ENCODE data around the gene DYNC2I2.
A peak's percentile ranks its signal among the peaks of the same experiment; 100 is the strongest.
"Not testable (repeated sequence)": the region's sequence is repeated elsewhere in the genome, so short reads cannot be mapped to it uniquely, and the experiment has no call there.

DYNC2I2 gene

DNA sequence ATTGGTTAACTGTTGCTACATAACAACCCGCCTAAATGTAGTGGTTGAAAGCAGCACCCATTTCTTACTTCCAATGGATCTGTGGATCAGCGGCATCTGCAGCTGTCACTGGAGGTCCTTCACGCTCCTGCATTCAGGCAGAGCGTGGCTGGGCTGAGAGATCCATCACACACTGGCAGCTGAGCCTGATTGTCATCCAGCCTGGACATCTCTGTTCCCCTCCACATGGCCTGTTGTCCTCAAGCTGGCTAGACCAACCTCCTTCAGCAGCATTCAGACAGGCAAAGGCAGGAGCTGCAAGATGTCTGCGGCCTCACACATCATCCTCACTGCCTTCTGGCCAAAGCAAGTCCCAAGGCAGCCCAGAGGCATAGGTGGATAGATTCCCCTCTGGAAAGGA lies 36.9 kb downstream of the DYNC2I2 start:
- DNase-seq (ENCODE audit: low read depth in 1 of 2, low spot score in 1 of 2), result no peak

DNA sequence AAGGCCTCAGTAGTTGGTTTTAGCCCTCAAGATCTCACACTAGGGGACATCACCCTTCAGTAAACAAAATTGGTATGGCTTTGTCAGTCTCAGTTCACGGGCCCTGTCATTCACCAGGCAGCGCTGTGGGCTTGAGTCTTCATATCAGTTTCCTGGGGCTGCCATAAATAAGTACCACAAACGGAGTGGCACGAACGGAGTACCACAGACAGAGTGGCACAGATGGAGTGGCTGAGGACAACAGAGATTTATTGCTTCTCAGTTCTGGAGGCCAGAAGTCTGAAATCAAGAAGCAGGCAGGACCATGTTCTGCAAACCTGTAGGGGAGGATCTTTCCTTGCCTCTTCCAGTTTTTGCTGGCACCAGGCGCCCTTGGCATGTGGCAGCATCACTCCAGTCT lies 37.5 kb downstream of the DYNC2I2 start:
- no peak for DNase-seq (ENCODE audit: low read depth in 1 of 2, low spot score in 1 of 2)

DNA sequence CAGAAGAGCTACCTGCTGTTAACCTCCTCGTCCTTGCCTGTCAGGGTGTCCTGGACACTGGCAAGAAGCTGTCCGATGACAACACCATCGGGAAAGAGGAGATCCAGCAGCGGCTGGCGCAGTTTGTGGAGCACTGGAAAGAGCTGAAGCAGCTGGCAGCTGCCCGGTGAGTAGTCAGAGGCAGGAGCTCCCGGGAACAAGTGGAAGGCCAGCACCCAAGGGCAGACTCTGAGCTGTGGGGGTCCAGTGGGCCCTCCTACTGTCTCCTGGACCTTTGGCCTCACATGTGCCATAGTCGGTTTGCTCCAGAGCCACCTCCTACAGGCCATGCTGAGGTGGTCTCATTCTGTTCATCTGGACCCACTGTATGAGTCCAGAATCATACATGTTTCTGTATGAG lies 38.7 kb downstream of the DYNC2I2 start:
- DNase-seq (ENCODE audit: low read depth in 1 of 2, low spot score in 1 of 2), result no peak

DNA sequence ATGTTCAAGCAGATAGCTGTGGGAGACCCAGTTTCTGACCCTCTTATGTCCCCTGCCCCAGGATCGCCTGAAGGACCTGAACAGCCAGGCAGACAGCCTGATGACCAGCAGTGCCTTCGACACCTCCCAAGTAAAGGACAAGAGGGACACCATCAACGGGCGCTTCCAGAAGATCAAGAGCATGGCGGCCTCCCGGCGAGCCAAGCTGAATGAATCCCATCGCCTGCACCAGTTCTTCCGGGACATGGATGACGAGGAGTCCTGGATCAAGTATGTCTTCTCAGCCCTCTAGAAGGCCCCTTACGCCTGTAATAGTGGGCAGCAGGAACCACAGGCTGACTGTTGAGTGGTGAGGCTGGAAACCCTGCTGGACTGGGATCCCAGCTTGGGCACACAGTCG lies 41.1 kb downstream of the DYNC2I2 start:
- no peak for DNase-seq (ENCODE audit: low read depth in 1 of 2, low spot score in 1 of 2)

DNA sequence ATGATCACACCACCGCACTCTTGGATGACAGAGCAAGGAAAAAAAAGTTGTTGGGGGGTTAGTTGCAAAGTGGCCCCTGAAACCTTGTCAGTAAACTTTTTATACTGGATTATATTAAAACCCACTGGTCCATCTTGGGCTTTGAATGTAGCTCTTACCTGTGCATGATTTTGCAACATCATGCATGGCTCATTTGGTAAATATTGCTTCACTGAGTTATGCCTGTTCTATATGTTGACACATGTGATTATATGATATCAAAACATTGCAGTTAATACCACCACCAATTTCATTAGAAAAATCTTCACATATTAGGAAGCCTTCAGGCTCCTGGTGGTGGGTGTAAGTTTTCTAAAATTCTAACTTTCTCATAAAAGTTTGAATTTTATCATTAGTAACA lies 41.9 kb downstream of the DYNC2I2 start:
- no peak for DNase-seq (ENCODE audit: low read depth in 1 of 2, low spot score in 1 of 2)

DNA sequence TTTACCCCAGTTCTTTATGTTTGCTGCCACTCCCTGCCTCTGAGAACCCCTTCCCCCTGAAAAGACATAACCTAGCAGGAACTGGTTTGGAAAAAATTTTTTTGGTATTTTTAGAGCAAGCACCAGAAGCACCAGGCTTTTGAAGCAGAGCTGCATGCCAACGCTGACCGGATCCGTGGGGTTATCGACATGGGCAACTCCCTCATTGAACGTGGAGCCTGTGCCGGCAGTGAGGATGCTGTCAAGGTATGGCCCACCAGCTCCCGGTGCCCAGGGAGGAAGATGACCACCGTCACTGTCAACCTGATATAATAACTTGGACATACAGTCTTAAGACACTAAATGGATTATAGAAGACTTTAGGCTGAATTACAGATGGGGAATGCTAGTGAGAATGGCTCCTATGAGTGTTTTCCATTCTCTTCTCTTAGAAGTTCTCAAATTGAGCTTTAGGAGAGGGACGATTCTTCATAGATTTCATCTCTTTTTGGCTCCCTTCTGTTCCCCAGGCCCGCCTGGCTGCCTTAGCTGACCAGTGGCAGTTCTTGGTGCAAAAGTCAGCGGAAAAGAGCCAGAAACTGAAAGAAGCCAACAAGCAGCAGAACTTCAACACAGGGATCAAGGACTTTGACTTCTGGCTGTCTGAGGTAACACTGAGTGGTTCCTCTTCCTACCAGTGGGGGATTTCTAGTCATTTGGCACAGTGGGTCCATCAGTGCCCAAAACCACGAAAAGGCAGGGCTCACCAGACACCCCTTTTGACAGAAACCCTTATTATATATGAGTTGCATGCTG lies 44.9 kb downstream of the DYNC2I2 start:
- DNase-seq (ENCODE audit: low read depth in 1 of 2, low spot score in 1 of 2), result no peak

DNA sequence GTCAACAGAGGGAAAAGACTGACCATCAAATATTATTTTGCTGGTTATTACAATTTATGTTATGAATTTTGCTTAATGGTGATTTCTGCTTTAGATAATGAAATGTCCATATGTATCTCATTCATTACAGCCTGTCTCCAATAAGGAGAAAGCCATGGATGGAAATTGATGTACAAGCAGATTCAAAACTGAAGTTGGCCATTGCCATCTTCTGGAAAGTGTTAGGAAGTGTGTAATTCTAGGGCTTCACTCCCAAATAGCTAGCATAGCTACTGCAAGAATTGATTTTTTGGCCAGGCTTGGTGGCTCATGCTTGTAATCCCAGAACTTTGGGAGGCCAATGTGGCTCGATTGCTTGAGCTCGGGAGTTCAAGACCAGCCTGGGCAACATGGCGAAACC lies 45.8 kb downstream of the DYNC2I2 start:
- DNase-seq (ENCODE audit: low read depth in 1 of 2, low spot score in 1 of 2), result no peak

DNA sequence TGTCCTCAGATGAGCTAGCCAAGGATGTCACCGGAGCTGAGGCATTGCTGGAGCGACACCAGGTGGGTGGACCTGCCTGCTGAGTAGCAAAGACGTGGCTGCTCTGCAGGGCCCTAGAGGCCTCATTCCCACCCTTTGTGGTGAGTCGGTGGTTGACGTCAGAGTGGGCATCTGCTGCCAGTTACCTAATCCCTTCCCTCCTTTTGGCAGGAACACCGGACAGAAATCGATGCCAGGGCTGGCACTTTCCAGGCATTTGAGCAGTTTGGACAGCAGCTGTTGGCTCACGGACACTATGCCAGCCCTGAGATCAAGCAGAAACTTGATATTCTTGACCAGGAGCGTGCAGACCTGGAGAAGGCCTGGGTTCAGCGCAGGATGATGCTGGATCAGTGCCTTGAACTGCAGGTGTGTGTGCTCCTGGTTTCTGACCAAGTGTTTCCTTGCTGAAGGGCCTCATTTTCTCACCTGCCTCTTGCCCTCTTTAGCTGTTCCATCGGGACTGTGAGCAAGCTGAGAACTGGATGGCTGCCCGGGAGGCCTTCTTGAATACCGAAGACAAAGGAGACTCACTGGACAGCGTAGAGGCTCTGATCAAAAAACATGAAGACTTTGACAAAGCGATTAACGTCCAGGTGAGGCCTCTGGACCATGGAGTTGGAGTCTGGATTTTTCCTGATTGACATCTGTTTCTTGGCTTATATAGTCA lies 48.9 kb downstream of the DYNC2I2 start:
- DNase-seq (ENCODE audit: low read depth in 1 of 2, low spot score in 1 of 2), result no peak

DNA sequence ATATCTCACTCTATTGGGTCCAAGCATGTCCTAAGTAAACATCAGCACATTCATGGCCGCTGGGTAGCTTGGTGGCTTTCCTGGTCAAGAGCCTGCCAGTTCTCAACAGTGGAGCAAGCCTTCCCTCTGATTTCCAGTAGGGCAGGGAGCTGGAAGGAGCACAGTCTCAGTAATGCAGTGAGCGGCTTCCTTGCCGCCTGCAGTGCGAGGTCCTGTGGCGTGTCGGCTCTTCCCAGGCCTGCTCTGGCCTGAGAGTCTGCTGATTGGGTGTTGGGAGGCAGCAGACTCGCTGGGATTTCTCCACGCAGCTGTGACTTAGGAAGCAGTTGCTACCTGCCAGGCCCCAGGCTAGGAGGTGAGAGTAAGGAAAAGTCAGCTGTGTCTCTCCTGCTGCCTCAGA lies 53.0 kb downstream of the DYNC2I2 start:
- DNase-seq (ENCODE audit: low read depth in 1 of 2, low spot score in 1 of 2), result no peak

DNA sequence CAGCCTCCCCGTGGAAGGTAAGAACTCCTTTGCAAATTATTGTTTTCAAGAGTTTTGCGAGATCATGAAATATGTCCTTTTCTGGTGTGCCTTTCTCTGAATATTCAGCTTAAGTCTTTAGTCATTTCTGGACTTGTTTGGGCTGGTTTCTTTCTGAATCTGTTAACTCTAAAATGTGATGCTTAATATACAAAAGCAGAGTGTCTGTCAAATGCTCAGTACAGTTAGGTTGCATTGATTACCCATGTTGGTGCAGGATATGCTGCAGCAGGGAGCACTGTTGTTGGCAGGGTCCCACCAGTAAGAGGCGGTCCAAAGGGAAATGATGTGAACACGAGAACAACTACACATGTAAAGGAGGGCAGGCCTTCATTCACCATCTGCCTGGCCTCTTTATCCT lies 56.5 kb downstream of the DYNC2I2 start:
- DNase-seq (ENCODE audit: low read depth in 1 of 2, low spot score in 1 of 2), result no peak

DNA sequence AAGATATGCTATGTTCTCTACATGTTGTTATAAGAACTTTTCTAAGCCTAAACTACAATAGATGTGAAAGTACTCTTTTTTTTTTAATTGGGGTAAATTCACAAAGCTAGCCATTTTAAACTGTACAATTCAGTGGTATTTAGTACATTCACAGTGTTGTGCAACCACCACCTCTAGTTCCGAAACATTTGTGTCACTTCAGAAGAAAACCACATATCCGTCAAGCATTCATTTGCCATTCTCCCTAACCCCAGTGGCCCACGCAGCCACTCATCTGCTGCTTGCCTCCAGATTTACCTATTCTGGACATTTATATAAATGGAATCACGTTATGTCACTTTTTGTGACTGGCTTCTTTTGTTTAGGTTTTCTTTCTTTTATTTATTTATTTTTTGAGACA lies 61.2 kb downstream of the DYNC2I2 start:
- no peak for DNase-seq (ENCODE audit: low read depth in 1 of 2, low spot score in 1 of 2)

DNA sequence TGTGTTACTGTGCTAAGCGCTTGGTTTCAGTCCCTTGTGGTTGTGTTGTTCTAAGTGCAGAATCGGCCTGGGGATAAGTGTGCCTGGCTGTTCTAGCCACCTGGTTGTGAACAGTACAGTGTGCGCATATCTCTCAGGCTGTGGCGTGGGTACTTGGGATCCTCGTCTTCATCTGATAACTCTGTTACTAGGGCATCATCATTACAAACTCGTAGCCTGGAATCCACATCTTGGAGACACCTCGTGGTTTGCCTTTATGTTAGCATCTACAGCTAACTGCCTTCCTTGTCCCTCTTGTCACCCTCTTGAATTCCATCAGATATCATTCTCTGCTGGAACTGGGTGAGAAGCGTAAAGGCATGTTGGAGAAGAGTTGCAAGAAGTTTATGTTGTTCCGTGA lies 62.8 kb downstream of the DYNC2I2 start:
- no peak for DNase-seq (ENCODE audit: low read depth in 1 of 2, low spot score in 1 of 2)

DNA sequence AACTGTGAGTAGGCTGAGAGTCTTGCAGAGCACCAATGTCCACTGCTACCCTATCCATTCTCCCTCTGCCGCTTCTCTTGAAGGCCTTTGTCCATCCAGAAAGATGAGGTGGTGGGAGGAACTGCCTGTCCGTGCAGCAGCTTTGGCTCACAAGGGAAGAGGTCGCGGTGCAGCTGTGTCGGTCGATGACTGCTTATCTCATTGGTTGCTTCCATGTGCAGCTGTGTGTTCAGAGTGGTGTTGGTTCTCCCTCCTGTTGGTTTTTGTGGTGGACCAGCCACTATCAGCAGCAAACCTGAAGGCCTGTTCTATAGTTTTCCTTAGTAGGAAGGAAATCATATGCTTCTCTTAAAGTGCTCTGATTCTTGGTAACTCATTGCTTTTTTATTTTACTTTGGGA lies 63.6 kb downstream of the DYNC2I2 start:
- no peak for DNase-seq (ENCODE audit: low read depth in 1 of 2, low spot score in 1 of 2)

DNA sequence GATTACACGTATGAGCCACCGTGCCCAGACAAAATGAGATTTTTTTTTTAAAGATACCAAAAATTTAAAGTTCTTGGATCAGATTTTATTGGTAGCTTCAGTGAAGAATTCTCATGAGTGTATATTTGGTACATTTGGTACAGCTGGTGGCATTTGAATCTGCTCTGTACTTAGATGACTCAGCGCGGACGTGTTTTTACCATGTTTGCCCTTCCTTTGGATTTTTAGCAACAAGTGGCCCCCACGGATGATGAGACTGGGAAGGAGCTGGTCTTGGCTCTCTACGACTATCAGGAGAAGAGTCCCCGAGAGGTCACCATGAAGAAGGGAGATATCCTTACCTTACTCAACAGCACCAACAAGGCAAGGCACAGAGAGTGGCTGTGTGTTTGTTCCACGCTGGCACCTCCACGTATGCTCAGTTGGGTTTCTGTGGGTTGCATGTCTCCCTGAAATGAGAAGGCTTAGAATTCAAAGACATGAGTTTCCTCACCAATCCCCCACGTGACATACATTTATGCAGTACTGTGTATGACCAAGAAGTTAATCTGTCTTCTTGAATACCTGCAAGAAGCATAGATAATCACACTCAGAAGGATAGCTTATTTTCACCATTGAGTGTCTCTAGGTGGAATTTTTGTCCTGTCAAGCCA lies 67.9 kb downstream of the DYNC2I2 start:
- no peak for DNase-seq (ENCODE audit: low read depth in 1 of 2, low spot score in 1 of 2)

DNA sequence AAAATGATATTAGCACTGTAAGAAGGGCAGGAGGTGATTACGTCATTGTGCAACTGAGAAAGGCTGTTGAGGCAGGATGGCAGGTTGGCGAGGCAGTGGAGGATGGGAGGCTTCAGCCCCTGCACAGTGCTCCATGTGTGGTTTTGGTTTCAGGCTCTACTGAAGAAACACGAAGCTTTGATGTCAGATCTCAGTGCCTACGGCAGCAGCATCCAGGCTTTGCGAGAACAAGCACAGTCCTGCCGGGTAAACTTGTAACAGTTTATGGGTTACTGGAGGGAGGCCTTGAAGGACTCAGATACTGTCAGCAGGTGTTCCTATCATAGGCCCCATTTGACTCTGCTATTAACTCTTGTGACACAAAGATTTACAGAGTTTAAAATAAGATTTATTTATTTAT lies 69.2 kb downstream of the DYNC2I2 start:
- peak; percentile 4 to 39 for DNase-seq (ENCODE audit: low read depth in 1 of 2, low spot score in 1 of 2)

DNA sequence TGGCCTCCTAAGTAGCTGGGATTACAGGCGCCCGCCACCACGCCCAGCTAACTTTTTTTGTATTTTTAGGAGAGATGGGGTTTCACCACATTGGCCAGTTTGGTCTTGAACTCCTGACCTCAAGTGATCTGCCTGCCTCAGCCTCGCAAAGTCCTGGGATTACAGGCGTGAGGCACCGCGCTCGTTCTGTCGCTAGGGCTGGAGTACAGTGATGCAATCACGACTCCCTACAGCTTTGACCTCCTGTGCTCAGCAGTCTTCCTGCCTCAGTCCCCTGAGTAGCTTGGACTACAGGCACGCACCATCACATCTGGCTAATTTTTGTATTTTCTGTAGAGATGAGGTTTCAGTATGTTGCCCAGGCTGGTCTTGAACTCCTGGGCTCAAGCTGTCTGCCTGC lies 69.7 kb downstream of the DYNC2I2 start:
- DNase-seq (ENCODE audit: low read depth in 1 of 2, low spot score in 1 of 2), result not testable (repeated sequence)

DNA sequence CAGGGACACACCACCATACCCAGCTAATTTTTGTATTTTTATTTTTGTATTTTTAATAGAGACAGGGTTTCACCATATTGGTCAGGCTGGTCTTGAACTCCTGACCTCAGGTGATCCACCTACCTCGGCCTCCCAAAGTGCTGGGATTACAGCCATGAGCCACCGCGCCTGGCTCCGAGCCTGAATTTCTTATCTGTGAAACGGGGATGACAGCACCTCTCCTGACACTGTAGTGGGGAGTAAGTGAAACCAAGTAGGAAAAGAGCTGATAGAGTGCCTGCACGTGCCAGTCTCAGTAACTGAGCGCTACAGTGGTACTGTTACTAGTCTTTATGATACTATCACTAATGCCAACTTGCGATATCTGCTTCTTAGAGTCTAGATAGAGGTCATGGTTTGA lies 71.5 kb downstream of the DYNC2I2 start:
- DNase-seq (ENCODE audit: low read depth in 1 of 2, low spot score in 1 of 2), result not testable (repeated sequence)

Data from activated CD4-positive, alpha-beta T cell treated with anti-CD3 and anti-CD28 coated beads, Interleukin-2, amount 50 U/mL, for 24 hours (primary cell).